ENCODE results near the gene ZNHIT2. TPM values are rescaled to one million over a fixed set of nuclear protein-coding genes. Genes with fewer than 3 reads are reported as not detected.

Gene ZNHIT2
- total RNA-seq, 1 experiment from 2014 or later: 27.4 TPM

- ChIA-PET CTCF (interaction anchor here (0.9 kb wide), 1 partner anchor 8 kb away, joined by 3 read pairs; no protein-coding TSS in a partner anchor), POLR2A (ENCODE audit: low non-redundant PET) (no interaction called here)
- H3K4me3 ChIP-seq (ENCODE audit: low read depth, low read length, poor library complexity, severe bottlenecking): no peak overlapping the region
- no TSS peak for BruUV-seq (replicated peaks)
- H3K27ac ChIP-seq (ENCODE audit: low read depth, low read length, poor library complexity, severe bottlenecking): no peak overlapping the region
- intact Hi-C loops (cut with micrococcal nuclease; ENCODE audit: unreplicated experiment): no loop called here
- no peaks in the 10 kb centered on the region for H3K9me3 ChIP-seq (ENCODE audit: low read depth, low read length, poor library complexity, severe bottlenecking)
- TF ChIP-seq EZH2 (IDR thresholded peaks at IDR 0.05; ENCODE audit: borderline replicate concordance, low read depth, low read length, poor library complexity, severe bottlenecking): no peak
- no peak for TF ChIP-seq CTCF (conservative IDR thresholded peaks at IDR 0.05; ENCODE audit: low read depth, low read length)
- no peaks in the 10 kb centered on the region for H3K36me3 ChIP-seq (ENCODE audit: insufficient read depth, low read length, poor library complexity, severe bottlenecking)
- no peaks in the 10 kb centered on the region for H3K27me3 ChIP-seq (replicated peaks; ENCODE audit: insufficient read depth, low read depth, low read length, poor library complexity)
- H3K4me1 ChIP-seq (ENCODE audit: insufficient read depth, low read length, poor library complexity, severe bottlenecking): no peaks in the 10 kb centered on the region
- no peak for DNase-seq (ENCODE audit: low spot score)
These were observed 12.9 kb downstream of the ZNHIT2 start for GRCh38 chr11:65104628-65105027.

- intact Hi-C loops (cut with micrococcal nuclease; ENCODE audit: unreplicated experiment): no loop called here
- BruUV-seq (replicated peaks): no TSS peak
- CTCF ChIA-PET: no interaction called here
These were observed 14.0 kb downstream of the ZNHIT2 start for GRCh38 chr11:65103476-65103875.

GRCh38 chr11:65102142-65103095 is 15.1 kb downstream of the ZNHIT2 start:
- POLR2A ChIA-PET (ENCODE audit: low non-redundant PET): interaction anchor here (0.6 kb wide), 1 partner anchor 349 kb away, joined by 3 read pairs; no protein-coding TSS in a partner anchor
- no peaks in the 10 kb centered on the region for H3K9me3 ChIP-seq (ENCODE audit: low read depth, low read length, poor library complexity, severe bottlenecking)
- intact Hi-C loops (cut with micrococcal nuclease; ENCODE audit: unreplicated experiment): no loop called here
- TF ChIP-seq CTCF (conservative IDR thresholded peaks at IDR 0.05; ENCODE audit: low read depth, low read length) (no peak), EZH2 (IDR thresholded peaks at IDR 0.05; ENCODE audit: borderline replicate concordance, low read depth, low read length, poor library complexity, severe bottlenecking) (no peak)
- no peak overlapping the region for H3K27ac ChIP-seq (ENCODE audit: low read depth, low read length, poor library complexity, severe bottlenecking)
- DNase-seq (ENCODE audit: low spot score): no peak
- H3K27me3 ChIP-seq (replicated peaks; ENCODE audit: insufficient read depth, low read depth, low read length, poor library complexity): no peaks in the 10 kb centered on the region
- CTCF ChIA-PET: no interaction called here
- H3K36me3 ChIP-seq (ENCODE audit: insufficient read depth, low read length, poor library complexity, severe bottlenecking): peaks cover 2% of the 10 kb centered on the region
- H3K4me1 ChIP-seq (ENCODE audit: insufficient read depth, low read length, poor library complexity, severe bottlenecking): no peaks in the 10 kb centered on the region
- no TSS peak for BruUV-seq (replicated peaks)
- H3K4me3 ChIP-seq (ENCODE audit: low read depth, low read length, poor library complexity, severe bottlenecking): no peak overlapping the region

More at GRCh38 chr11:65103476-65103875, 14.0 kb downstream of the ZNHIT2 start:
- POLR2A ChIA-PET (ENCODE audit: low non-redundant PET): interaction anchor here (0.6 kb wide), 1 partner anchor 300 kb away, joined by 3 read pairs; no protein-coding TSS in a partner anchor
- H3K36me3 ChIP-seq (ENCODE audit: insufficient read depth, low read length, poor library complexity, severe bottlenecking): no peaks in the 10 kb centered on the region
- no peak for DNase-seq (ENCODE audit: low spot score)
- H3K27ac ChIP-seq (ENCODE audit: low read depth, low read length, poor library complexity, severe bottlenecking): no peak overlapping the region
- no peaks in the 10 kb centered on the region for H3K4me1 ChIP-seq (ENCODE audit: insufficient read depth, low read length, poor library complexity, severe bottlenecking)
- no peaks in the 10 kb centered on the region for H3K27me3 ChIP-seq (replicated peaks; ENCODE audit: insufficient read depth, low read depth, low read length, poor library complexity)
- no peaks in the 10 kb centered on the region for H3K9me3 ChIP-seq (ENCODE audit: low read depth, low read length, poor library complexity, severe bottlenecking)
- TF ChIP-seq EZH2 (IDR thresholded peaks at IDR 0.05; ENCODE audit: borderline replicate concordance, low read depth, low read length, poor library complexity, severe bottlenecking): no peak
- no peak for TF ChIP-seq CTCF (conservative IDR thresholded peaks at IDR 0.05; ENCODE audit: low read depth, low read length)
- H3K4me3 ChIP-seq (ENCODE audit: low read depth, low read length, poor library complexity, severe bottlenecking): no peak overlapping the region

Data from A673 (cell line).